Testis (tissue), 2 donors: ENCODE data around the gene KRTAP5-8.

ENCODE experiments used
- POLR2A ChIP-seq: fragments of 450-650 bp; IDR thresholded peaks from one replicate; pipeline ENCODE4 v1.6.1; 2017; ENCODE audit warnings: antibody characterized with exemption, mild to moderate bottlenecking, moderate library complexity
- TF ChIP-seq, protein P1 (sequence below), 3 experiments: fragments of 450-650 bp in 2 of 3; fragments of 200-600 bp in 1 of 3; sonication (generic) in 1 of 3; IDR thresholded peaks; one replicate each; pipeline ENCODE4 v1.5.1; 2016 to 2019; ENCODE audit warnings: antibody characterized with exemption in 3 of 3, mild to moderate bottlenecking in 2 of 3, moderate library complexity in 1 of 3

DNA sequence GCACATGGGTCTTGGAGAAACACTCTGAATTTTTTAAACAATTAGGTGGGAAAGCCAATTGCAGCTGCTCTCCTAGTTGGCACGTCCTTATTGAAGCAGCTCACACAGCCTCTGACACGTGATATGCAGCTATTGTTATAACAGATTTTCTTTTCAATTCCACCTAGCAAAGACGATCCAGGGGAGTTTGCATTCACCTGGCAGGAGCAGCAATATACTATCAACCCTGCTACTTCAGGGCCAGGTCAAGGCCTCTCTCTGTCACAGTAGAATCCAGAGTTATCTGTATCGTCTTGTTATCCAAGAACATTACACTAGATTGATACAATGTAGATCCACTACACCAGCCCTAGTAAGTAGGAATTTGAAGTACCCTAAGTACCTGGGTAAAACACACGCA, 36.6 kb downstream of the KRTAP5-8 start:
- TF ChIP-seq POLR2A: no peak
- TF ChIP-seq, protein P1, sequence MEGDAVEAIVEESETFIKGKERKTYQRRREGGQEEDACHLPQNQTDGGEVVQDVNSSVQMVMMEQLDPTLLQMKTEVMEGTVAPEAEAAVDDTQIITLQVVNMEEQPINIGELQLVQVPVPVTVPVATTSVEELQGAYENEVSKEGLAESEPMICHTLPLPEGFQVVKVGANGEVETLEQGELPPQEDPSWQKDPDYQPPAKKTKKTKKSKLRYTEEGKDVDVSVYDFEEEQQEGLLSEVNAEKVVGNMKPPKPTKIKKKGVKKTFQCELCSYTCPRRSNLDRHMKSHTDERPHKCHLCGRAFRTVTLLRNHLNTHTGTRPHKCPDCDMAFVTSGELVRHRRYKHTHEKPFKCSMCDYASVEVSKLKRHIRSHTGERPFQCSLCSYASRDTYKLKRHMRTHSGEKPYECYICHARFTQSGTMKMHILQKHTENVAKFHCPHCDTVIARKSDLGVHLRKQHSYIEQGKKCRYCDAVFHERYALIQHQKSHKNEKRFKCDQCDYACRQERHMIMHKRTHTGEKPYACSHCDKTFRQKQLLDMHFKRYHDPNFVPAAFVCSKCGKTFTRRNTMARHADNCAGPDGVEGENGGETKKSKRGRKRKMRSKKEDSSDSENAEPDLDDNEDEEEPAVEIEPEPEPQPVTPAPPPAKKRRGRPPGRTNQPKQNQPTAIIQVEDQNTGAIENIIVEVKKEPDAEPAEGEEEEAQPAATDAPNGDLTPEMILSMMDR (IDR thresholded peaks at IDR 0.05): no peak
